GM21390 (cell line): Measurements from ENCODE around the gene TBCA.

ENCODE experiments used
- ATAC-seq: cut with Tn5 transposase; IDR thresholded peaks from one replicate; pipeline ENCODE4 v1.9.1; 2021; ENCODE audit not compliant: unreplicated experiment

Gene TBCA

DNA sequence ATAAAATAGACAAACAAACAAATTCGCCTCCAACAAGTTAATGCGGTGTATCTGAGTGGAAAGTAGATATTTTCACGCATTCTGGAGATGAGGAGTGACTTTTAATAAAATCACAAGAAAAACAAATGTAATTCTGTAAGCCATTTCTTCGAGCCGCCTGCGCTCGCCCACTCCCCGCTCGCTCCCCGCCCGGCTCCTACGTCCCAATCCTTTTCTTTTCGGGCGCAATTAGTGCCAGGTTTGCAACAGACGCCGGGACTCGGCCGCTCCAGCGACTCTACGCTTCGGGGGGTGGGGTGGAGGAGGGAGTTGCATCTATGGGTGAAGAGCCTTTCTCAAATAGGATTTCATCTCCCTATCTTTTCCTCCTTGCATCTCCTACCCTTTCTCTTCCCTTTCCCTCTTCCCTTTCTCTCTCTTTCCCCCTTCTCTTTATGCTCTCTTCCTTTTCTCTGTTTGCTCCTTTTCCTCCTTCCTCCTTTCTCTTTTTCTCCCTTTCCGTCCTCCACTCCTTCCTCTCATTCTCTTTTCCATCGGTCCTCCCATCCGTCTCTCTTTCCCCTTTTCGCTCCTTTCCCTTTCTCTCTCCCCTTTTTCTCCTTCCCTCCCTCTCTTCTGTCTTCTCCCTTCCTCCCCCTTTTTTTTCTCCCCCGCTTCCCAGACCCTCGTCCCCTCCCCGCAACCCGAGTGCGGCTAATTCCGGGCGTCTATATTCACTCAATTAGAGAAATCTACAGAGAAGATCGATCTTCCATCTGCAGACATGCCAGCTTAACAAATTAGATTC is 131.6 kb downstream of the TBCA start:
- ATAC-seq = no peak

DNA sequence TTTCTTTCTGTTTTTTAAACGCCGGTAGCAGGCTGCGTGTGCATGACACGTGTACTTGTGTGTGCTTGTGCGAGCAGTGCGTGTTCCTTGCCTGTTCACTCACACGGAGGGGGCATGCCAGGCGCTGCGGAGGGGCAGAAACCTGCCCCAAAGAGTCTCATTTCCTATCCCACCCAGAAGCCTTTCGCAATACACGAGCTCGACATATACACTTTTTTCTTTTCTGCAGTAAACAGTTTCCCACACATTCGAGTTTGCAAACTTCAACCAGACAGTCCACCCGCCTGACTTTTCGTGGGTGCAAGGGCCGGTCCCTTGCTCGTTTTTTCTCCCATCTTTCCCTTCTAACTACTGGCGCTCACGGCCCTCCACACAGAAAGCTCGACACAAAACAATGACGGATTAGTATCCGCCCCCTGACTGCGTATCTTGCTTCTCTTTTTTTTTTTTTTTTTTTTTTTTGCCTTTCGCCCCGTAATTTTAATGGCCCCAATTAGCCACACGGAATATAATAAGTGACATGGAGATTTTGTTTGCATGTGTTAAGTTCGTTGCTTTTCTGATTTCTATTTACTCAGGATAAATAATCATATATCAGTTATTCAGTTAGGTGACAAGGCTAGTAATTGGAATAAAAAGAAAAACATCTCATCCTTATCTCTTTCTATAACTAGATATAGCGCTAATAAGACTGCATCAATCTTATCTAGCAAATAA is 132.3 kb downstream of the TBCA start:
- ATAC-seq = no peak

DNA sequence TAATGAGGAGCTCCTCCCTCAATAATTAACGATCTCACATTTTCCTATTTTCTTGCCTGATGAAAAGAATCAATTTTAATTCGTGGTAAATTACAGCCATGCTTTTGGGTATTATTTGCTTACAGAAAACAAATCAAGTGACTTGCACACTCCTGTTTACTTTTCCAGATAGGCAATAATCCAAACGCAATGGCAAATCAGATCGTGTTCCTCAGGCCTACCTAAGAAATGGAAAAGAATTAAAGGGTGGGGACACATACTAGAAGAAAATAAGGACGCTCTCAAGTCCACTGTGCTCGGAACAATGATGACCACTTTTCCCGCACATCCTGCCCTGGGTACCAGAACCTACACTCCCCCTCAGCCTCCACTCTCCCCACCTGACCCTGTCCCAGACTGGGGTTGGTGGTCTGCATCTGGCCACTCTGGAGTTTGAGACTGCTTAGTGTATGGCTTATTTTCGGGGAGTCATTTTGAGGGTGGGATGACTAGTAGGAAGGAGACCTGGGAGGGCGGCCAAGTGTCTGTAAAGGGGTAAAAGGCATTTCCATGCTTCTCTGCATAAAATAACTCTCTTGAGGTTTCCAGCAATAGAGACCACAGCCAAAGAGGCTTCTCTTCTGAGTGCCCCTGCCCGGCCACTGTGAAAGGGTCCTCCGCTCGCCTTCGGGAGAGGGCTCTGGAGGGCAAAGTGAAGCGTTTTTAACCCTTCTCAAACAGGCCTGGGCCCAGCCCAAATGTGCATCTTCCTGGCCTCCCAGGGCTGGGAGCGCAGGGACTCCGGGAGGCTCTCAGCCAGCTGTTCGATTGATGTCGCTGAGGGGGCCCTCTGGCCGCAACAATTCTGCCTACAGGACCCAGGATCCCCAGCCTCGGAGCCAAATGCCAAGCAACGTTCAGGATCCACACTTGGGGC is 133.1 kb downstream of the TBCA start:
- ATAC-seq = no peak

DNA sequence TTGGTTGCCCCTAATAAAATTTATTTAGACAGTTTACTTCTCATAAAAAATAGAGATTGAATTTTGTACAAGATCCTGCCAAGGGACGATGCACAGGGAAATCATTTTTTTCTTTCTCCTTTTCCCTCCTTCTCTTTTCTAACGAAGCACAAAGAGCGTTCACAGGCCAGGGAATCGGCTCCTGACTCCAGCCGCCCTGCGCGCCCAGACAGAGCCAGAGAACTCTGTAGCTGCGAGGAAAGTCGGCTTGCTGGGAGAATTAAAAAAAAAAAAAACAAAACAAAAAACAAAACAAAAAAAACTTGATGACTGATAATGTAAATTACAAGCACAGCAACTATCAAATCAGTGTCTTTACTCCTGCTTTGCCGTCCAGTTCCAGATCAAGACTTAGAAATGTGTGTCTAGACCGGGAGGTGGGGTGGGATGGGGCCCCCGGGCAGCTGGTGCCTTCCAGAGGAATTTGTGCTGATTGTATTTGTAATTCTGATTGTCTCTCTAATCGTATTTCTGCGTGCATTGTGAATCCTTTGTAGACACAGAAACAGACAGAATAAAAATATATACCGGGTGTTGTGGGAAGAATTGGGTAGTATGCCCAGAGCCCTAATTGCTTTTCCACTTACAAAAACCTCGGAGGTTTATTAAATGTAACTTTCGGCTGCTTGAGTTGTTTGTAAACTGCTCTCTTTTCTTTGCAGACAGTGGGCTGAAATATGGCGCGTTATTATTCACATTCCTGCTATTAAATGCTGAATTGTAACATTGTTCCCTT is 134.0 kb downstream of the TBCA start:
- no peak for ATAC-seq

DNA sequence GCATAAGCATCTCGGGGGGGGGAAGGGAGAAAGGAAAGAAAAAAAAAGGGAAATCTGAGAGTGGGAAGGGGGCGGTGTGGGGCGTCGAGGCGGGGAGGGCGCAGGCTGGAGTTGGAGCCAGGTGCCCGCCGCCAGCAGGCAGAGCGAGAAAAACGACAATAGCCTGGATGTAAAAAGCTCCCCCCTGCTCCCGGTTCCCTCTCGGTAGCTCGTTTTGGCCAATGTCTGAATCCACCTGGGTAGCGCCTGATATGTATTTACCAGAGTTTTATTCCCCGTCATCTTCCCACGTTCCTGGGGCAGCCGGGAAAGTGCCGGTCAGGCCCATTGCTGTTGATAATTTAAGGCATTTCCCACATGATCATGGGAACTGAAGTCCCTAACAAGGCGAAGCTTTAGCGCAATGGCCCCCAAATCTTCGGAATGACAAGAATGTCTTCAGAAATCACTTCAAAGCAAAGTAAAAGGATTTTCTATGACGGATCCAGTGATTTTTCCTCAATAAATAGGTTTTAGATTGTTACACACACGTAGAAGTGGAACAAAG is 134.7 kb downstream of the TBCA start:
- no peak for ATAC-seq
